H1 (cell line): ENCODE results near the gene WDR11. TPM values are rescaled to one million over a fixed set of nuclear protein-coding genes. Genes with fewer than 3 reads are reported as not detected.

Source experiments
- CTCF ChIA-PET: fragments of 300-600 bp; sonication (Branson Sonifier 250); formaldehyde crosslinking; loops from one replicate; lab custom pipeline; 2021; ENCODE audit not compliant: partially characterized antibody; lab: Charles Lee
- POLR2A ChIA-PET: fragments of 300-600 bp; sonication (Branson Sonifier 250); formaldehyde crosslinking; loops from one replicate; lab custom pipeline; 2021; ENCODE audit warnings: inconsistent platforms; ENCODE audit not compliant: partially characterized antibody; lab: Charles Lee
- DNase-seq, 2 experiments: peaks; one replicate each; pipeline versions ENCODE4 v3.0.0 to v3.0.0-alpha.2; 2010 to 2022; ENCODE audit warnings: low spot score in 2 of 2, low read depth in 1 of 2, mixed read lengths in 1 of 2
- FAIRE-seq: peaks from 2 replicates; lab custom pipeline; 2011; peaks lifted over from hg19 to GRCh38; lab: Jason Lieb, UNC
- H2AFZ ChIP-seq: 2 replicates; pipeline ENCODE4 v1.8.1; 2012; ENCODE audit warnings: low read length, inconsistent platforms
- H2AK5ac ChIP-seq: 2 replicates; pipeline ENCODE4 v1.6.1; 2013; ENCODE audit warnings: low read depth, low read length
- H2BK120ac ChIP-seq: replicated peaks from 2 replicates; pipeline ENCODE3; 2013; ENCODE audit warnings: low read depth, low read length, inconsistent platforms
- H2BK12ac ChIP-seq: 2 replicates; pipeline ENCODE4 v1.6.1; 2013; ENCODE audit warnings: low read depth, low read length
- H2BK15ac ChIP-seq: 2 replicates; pipeline ENCODE4 v1.6.1; 2013; ENCODE audit warnings: low read length
- H2BK20ac ChIP-seq: 2 replicates; pipeline ENCODE4 v1.6.1; 2013; ENCODE audit warnings: low read length
- H2BK5ac ChIP-seq: 2 replicates; pipeline ENCODE4 v1.6.1; 2013; ENCODE audit warnings: low read depth, low read length
- H3K14ac ChIP-seq: 2 replicates; pipeline ENCODE4 v1.6.1; 2013; ENCODE audit warnings: inconsistent platforms; ENCODE audit not compliant: insufficient read length
- H3K18ac ChIP-seq: 2 replicates; pipeline ENCODE4 v1.6.1; 2013; ENCODE audit warnings: low read length; ENCODE audit errors: extremely low read depth
- H3K23ac ChIP-seq: 2 replicates; pipeline ENCODE4 v1.6.1; 2013; ENCODE audit warnings: inconsistent platforms; ENCODE audit not compliant: insufficient read length
- H3K23me2 ChIP-seq: 2 replicates; pipeline ENCODE4 v1.6.1; 2013; ENCODE audit warnings: low read depth, low read length
- H3K27ac ChIP-seq: 2 replicates; pipeline ENCODE4 v1.6.1; 2011; ENCODE audit warnings: low read depth, low read length, inconsistent platforms
- H3K27me3 ChIP-seq, 4 experiments: replicated peaks in 1 of 4; 1 replicate in 1 of 4; 2 replicates in 3 of 4; pipeline versions ENCODE4 v1.6.1 to v1.8.1; 2011 to 2013; ENCODE audit warnings: low read length in 3 of 4, mild to moderate bottlenecking in 3 of 4, inconsistent platforms in 2 of 4, mixed read lengths in 2 of 4, moderate library complexity in 1 of 4; ENCODE audit not compliant: control insufficient read depth in 3 of 4, insufficient read depth in 3 of 4; ENCODE audit errors: extremely low read depth in 1 of 4
- H3K36me3 ChIP-seq, 4 experiments: 2 replicates each; pipeline versions ENCODE4 v1.6.1 to v1.8.1; 2011 to 2013; ENCODE audit warnings: mild to moderate bottlenecking in 4 of 4, low read length in 3 of 4, moderate library complexity in 2 of 4, control low read depth in 1 of 4, inconsistent platforms in 1 of 4; ENCODE audit not compliant: insufficient read depth in 4 of 4, control insufficient read depth in 2 of 4
- H3K4ac ChIP-seq: replicated peaks from 2 replicates; pipeline ENCODE3; 2013; ENCODE audit warnings: low read length, low read depth, mixed read lengths, inconsistent platforms; ENCODE audit not compliant: insufficient read length
- H3K4me1 ChIP-seq, 4 experiments: replicated peaks in 1 of 4; 1 replicate in 1 of 4; 2 replicates in 3 of 4; pipeline versions ENCODE4 v1.6.1 to v1.8.1; 2011 to 2013; ENCODE audit warnings: low read length in 3 of 4, inconsistent platforms in 2 of 4, mixed read lengths in 1 of 4; ENCODE audit not compliant: insufficient read depth in 4 of 4, control insufficient read depth in 3 of 4
- H3K4me2 ChIP-seq, 2 experiments: 2 replicates each; pipeline versions ENCODE4 v1.6.1 to v1.8.1; 2011 to 2013; ENCODE audit warnings: low read depth in 2 of 2, low read length in 2 of 2, control low read depth in 1 of 2, inconsistent platforms in 1 of 2, mild to moderate bottlenecking in 1 of 2; ENCODE audit not compliant: insufficient read depth in 1 of 2
- H3K4me3 ChIP-seq, 4 experiments: fragments of 200-600, 300-600 bp in 1 of 4; sonication (generic), shearing (Covaris generic), sonication (Bioruptor Twin) in 1 of 4; 2 replicates each; pipeline versions ENCODE4 v1.5.1 to v1.8.1; 2011 to 2016; ENCODE audit warnings: low read length in 4 of 4, low read depth in 3 of 4, control low read depth in 2 of 4, inconsistent platforms in 2 of 4, mild to moderate bottlenecking in 2 of 4, mixed read lengths in 1 of 4, moderate library complexity in 1 of 4; ENCODE audit not compliant: insufficient read depth in 2 of 4; ENCODE audit errors: extremely low read depth in 1 of 4
- H3K56ac ChIP-seq: replicated peaks from 2 replicates; pipeline ENCODE3; 2013; ENCODE audit warnings: low read depth, mild to moderate bottlenecking, mixed read lengths, low read length, inconsistent platforms; ENCODE audit not compliant: insufficient read length
- H3K79me1 ChIP-seq: 2 replicates; pipeline ENCODE4 v1.6.1; 2013; ENCODE audit warnings: low read depth, low read length, control low read depth
- H3K79me2 ChIP-seq, 2 experiments: 2 replicates each; pipeline versions ENCODE4 v1.6.1 to v1.8.1; 2012 to 2013; ENCODE audit warnings: low read length in 2 of 2, mild to moderate bottlenecking in 2 of 2, inconsistent platforms in 1 of 2; ENCODE audit not compliant: insufficient read depth in 2 of 2, control insufficient read depth in 1 of 2
- H3K9ac ChIP-seq, 4 experiments: replicated peaks in 1 of 4; 1 replicate in 1 of 4; 2 replicates in 3 of 4; pipeline versions ENCODE4 v1.6.1 to v1.8.1; 2011 to 2013; ENCODE audit warnings: low read depth in 3 of 4, low read length in 3 of 4, control low read depth in 2 of 4, mild to moderate bottlenecking in 2 of 4, moderate library complexity in 2 of 4, inconsistent platforms in 1 of 4; ENCODE audit errors: extremely low read depth in 1 of 4
- H3K9me3 ChIP-seq, 2 experiments: 2 replicates each; pipeline versions ENCODE4 v1.6.1 to v1.8.1; 2012 to 2013; ENCODE audit warnings: mild to moderate bottlenecking in 2 of 2, moderate library complexity in 2 of 2, control low read depth in 1 of 2, inconsistent platforms in 1 of 2, low read depth in 1 of 2, low read length in 1 of 2, mixed read lengths in 1 of 2; ENCODE audit not compliant: insufficient read depth in 2 of 2
- H4K20me1 ChIP-seq, 2 experiments: replicated peaks in 1 of 2; 2 replicates each; pipeline versions ENCODE3 to v1.8.1; 2011 to 2013; ENCODE audit warnings: inconsistent platforms in 2 of 2, low read length in 2 of 2, mild to moderate bottlenecking in 1 of 2; ENCODE audit not compliant: insufficient read depth in 2 of 2, control insufficient read depth in 1 of 2
- H4K5ac ChIP-seq: 2 replicates; pipeline ENCODE4 v1.6.1; 2013; ENCODE audit warnings: low read length, low read depth, mixed read lengths, inconsistent platforms; ENCODE audit not compliant: insufficient read length
- H4K8ac ChIP-seq: 2 replicates; pipeline ENCODE4 v1.8.0; 2013; ENCODE audit warnings: mild to moderate bottlenecking, moderate library complexity, low read length, inconsistent platforms; ENCODE audit not compliant: insufficient read depth; ENCODE audit errors: extremely low read depth
- H4K91ac ChIP-seq: replicated peaks from 2 replicates; pipeline ENCODE3; 2013; ENCODE audit warnings: low read length, mixed read lengths, inconsistent platforms; ENCODE audit not compliant: insufficient read length
- BCL11A ChIP-seq, 2 experiments: IDR thresholded peaks; one replicate each; pipeline ENCODE4 v1.6.1; 2011; ENCODE audit warnings: low read depth in 2 of 2, low read length in 2 of 2, mild to moderate bottlenecking in 2 of 2
- CBX5 ChIP-seq: fragments of 300-800, 300-1000 bp; sonication (generic); IDR thresholded peaks from 2 replicates; pipeline ENCODE4 v1.7.1; 2016; ENCODE audit warnings: antibody characterized with exemption, low read length, low read depth
- CHD2 ChIP-seq: IDR thresholded peaks from 2 replicates; pipeline ENCODE4 v1.6.1; 2012; ENCODE audit warnings: low read length, improper control_type of control experiment
- CTBP2 ChIP-seq: IDR thresholded peaks from 2 replicates; pipeline ENCODE4 v1.7.0; 2011; ENCODE audit warnings: borderline replicate concordance, mild to moderate bottlenecking, moderate library complexity, mixed read lengths, low read length; ENCODE audit not compliant: insufficient read depth, insufficient read length
- EGR1 ChIP-seq: IDR thresholded peaks from 2 replicates; pipeline ENCODE4 v1.6.1; 2011; ENCODE audit warnings: low read depth, low read length, borderline replicate concordance
- GABPA ChIP-seq: IDR thresholded peaks from 2 replicates; pipeline ENCODE4 v1.6.1; 2011; ENCODE audit warnings: mild to moderate bottlenecking, low read length, moderate library complexity, borderline replicate concordance; ENCODE audit not compliant: insufficient read depth
- HDAC6 ChIP-seq: IDR thresholded peaks from one replicate; pipeline ENCODE4 v1.7.1; 2012; ENCODE audit warnings: low read depth, mild to moderate bottlenecking, inconsistent platforms, low read length, moderate library complexity
- NANOG ChIP-seq: IDR thresholded peaks from 2 replicates; pipeline ENCODE4 v1.6.1; 2011; ENCODE audit warnings: low read length, low read depth, mild to moderate bottlenecking, inconsistent platforms; ENCODE audit not compliant: insufficient read depth, poor library complexity, severe bottlenecking
- POU5F1 ChIP-seq: IDR thresholded peaks from 2 replicates; pipeline ENCODE4 v1.6.1; 2011; ENCODE audit warnings: low read depth, mild to moderate bottlenecking, low read length, moderate library complexity
- RFX5 ChIP-seq: IDR thresholded peaks from 2 replicates; pipeline ENCODE4 v1.6.1; 2011; ENCODE audit warnings: low read depth, low read length, improper control_type of control experiment, borderline replicate concordance
- RXRA ChIP-seq: IDR thresholded peaks from 2 replicates; pipeline ENCODE4 v1.6.1; 2011; ENCODE audit warnings: low read depth, mild to moderate bottlenecking, low read length, moderate library complexity; ENCODE audit not compliant: insufficient read depth
- SIRT6 ChIP-seq: IDR thresholded peaks from one replicate; pipeline ENCODE4 v1.7.1; 2012; ENCODE audit warnings: low read length, inconsistent platforms
- SP1 ChIP-seq: IDR thresholded peaks from 2 replicates; pipeline ENCODE4 v1.6.1; 2011; ENCODE audit warnings: low read depth, low read length
- TCF12 ChIP-seq: IDR thresholded peaks from 2 replicates; pipeline ENCODE4 v1.6.1; 2011; ENCODE audit warnings: low read depth, mild to moderate bottlenecking, low read length
- TEAD4 ChIP-seq: IDR thresholded peaks from 2 replicates; pipeline ENCODE4 v1.6.1; 2012; ENCODE audit warnings: low read depth, low read length, inconsistent platforms, mixed read lengths
- WGBS, 2 experiments: shearing (Covaris generic) in 1 of 2; methylation state at CpG; one replicate each; pipeline versions ENCODE4 v1.1.6 to v1.1.7; 2013 to 2015; ENCODE audit warnings: low lambda C conversion rate in 2 of 2, mixed read lengths in 2 of 2, inconsistent platforms in 1 of 2, low coverage in 1 of 2, missing lambda C conversion rate in 1 of 2; ENCODE audit not compliant: insufficient replicate concordance in 2 of 2, insufficient coverage in 1 of 2, insufficient read length in 1 of 2; ENCODE audit errors: extremely low coverage in 1 of 2, missing lambda C conversion rate in 1 of 2; 5-methylcytosine and 5-hydroxymethylcytosine counted together
- polyA plus RNA-seq, 7 experiments: library from polyadenylated mRNA; depleted of rRNA in 3 of 7; stranded (reverse) in 5 of 7; unstranded in 2 of 7; fragments of >200 nt in 5 of 7; fragments of 200-250 nt in 2 of 7; gene quantifications; 1 replicate in 5 of 7; 2 replicates in 1 of 7; 4 replicates in 1 of 7; pipeline versions ENCODE4 v1.2.1 to v1.2.3, GENCODE V29; 2011 to 2013; ENCODE audit warnings: missing spikeins in 2 of 7, mixed read lengths in 2 of 7
- total RNA-seq: library from RNA; stranded (reverse); fragmentation: NEBNext Ultra II Directional; extraction: Animal tissue kit (Norgen Biotek cat#: 25700); gene quantifications from 2 replicates; pipeline ENCODE4 v1.2.1, GENCODE V29; 2021

Gene WDR11
- total and polyA plus RNA-seq, 2 of the 8 experiments (the other 6 are each of a cell fraction or from before 2014, with no cell fraction given): 39.7 to 41.9 TPM

DNA sequence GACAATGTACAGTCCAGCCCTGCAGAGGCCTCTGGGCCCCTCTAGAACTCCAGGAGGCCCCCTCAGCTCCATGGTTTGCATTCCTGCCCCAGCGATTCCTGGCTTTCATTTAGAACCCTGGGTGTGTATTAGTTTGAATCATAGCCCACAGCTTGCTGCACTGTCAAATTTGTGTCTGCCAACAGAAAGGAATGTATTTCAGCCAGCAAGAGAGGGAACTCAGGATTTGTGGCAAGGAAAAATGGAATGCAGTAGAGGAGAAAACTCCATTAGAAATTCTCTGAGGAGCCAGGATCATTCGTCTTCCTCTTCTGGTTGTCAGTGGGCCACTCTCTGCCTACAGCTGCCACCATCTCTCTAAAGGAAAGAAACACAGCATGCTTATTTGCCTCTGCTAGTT, 27.9 kb upstream of the WDR11 start:
- no peaks in the 10 kb centered on the region for H3K79me2 ChIP-seq
- H3K4ac ChIP-seq: no peak overlapping the region
- no peak overlapping the region for H2BK15ac ChIP-seq
- no peak overlapping the region for H2AFZ ChIP-seq
- no peak overlapping the region for H3K9ac ChIP-seq
- H3K56ac ChIP-seq: no peak overlapping the region
- H3K23ac ChIP-seq: no peak overlapping the region
- H3K27me3 ChIP-seq: peaks cover 0 to 4% (median 0%) of the 10 kb centered on the region in 4 experiments; a peak in 2 of 7 replicates
- no peaks in the 10 kb centered on the region for H3K23me2 ChIP-seq
- WGBS, 2 experiments: 84% methylated on average over 2 of the region's 2 CpGs; no CpG with 5 or more reads in 1 of the 2 experiments
- FAIRE-seq: no peak
- H3K18ac ChIP-seq: no peak overlapping the region
- POLR2A ChIA-PET: interaction anchor here (0.6 kb wide), 1 partner anchor 12 kb away, joined by 3 read pairs; no protein-coding TSS in a partner anchor
- no peak overlapping the region for H4K8ac ChIP-seq
- H4K5ac ChIP-seq: no peak overlapping the region
- H2BK120ac ChIP-seq: no peak overlapping the region
- H3K79me1 ChIP-seq: no peaks in the 10 kb centered on the region
- no peak overlapping the region for H2AK5ac ChIP-seq
- no peak overlapping the region for H2BK5ac ChIP-seq
- no peak overlapping the region for H3K14ac ChIP-seq
- no peak overlapping the region for H3K27ac ChIP-seq
- CTCF ChIA-PET: interaction anchor here (0.6 to 4.5 kb wide), 7 partner anchors 8 to 544 kb away, joined by 3 to 34 read pairs (median 4); no protein-coding TSS in a partner anchor
- H3K36me3 ChIP-seq: no peaks in the 10 kb centered on the region
- no peaks in the 10 kb centered on the region for H4K20me1 ChIP-seq
- no peak overlapping the region for H3K4me2 ChIP-seq
- no peak overlapping the region for H4K91ac ChIP-seq
- no peak overlapping the region for H2BK12ac ChIP-seq
- H2BK20ac ChIP-seq: no peak overlapping the region
- DNase-seq: no peak
- peaks cover 1 to 10% (median 5%) of the 10 kb centered on the region in 4 experiments; a peak in 5 of 7 replicates for H3K4me1 ChIP-seq
- no peak overlapping the region for H3K4me3 ChIP-seq
- no peaks in the 10 kb centered on the region for H3K9me3 ChIP-seq
- TF ChIP-seq NANOG: no peak
- no peak for TF ChIP-seq HDAC6
- TF ChIP-seq POU5F1: no peak
- no peak for TF ChIP-seq TEAD4
- no peak for TF ChIP-seq EGR1
- no peak for TF ChIP-seq CHD2
- TF ChIP-seq SIRT6: no peak
- no peak for TF ChIP-seq BCL11A (IDR thresholded peaks at IDR 0.05; ENCODE audit: low read depth in 2 of 2, low read length in 2 of 2)
- no peak for TF ChIP-seq GABPA
- no peak for TF ChIP-seq CTBP2
- TF ChIP-seq TCF12: no peak
- TF ChIP-seq CBX5: no peak
- TF ChIP-seq RFX5: no peak
- no peak for TF ChIP-seq RXRA
- no peak for TF ChIP-seq SP1
